Upper lobe of left lung (tissue), 6 donors: ENCODE measurements around the gene EIF4EBP2. TPM values are rescaled to one million over a fixed set of nuclear protein-coding genes. Genes with fewer than 3 reads are reported as not detected.

Experiments
- ATAC-seq, 2 donors: fragments of 200-7000 bp; cut with Tn5 transposase; one replicate each; pipeline ENCODE4 v1.9.1; 2022; ENCODE audit warnings: mild to moderate bottlenecking in 2 of 2, moderate library complexity in 2 of 2; ENCODE audit not compliant: low FRiP score in 2 of 2
- DNase-seq, 2 donors: peaks; one replicate each; pipeline ENCODE4 v3.0.0-alpha.2; 2019 to 2020
- H3K27ac ChIP-seq, 4 donors: fragments of 200-600 bp; sonication (generic); one replicate each; pipeline ENCODE4 v1.5.1; 2016 to 2019
- H3K27me3 ChIP-seq, 4 donors: fragments of 200-600 bp; sonication (generic); one replicate each; pipeline ENCODE4 v1.5.1; 2017 to 2019
- H3K36me3 ChIP-seq, 4 donors: fragments of 200-600 bp; sonication (generic); one replicate each; pipeline ENCODE4 v1.5.1; 2016 to 2019
- H3K4me1 ChIP-seq, 4 donors: fragments of 200-600 bp; sonication (generic); one replicate each; pipeline ENCODE4 v1.5.1; 2018 to 2019
- H3K4me3 ChIP-seq, 4 donors: fragments of 200-600 bp; sonication (generic); one replicate each; pipeline ENCODE4 v1.5.1; 2017 to 2019; ENCODE audit warnings: mild to moderate bottlenecking in 2 of 4, moderate library complexity in 1 of 4
- H3K9me3 ChIP-seq, 4 donors: fragments of 200-600 bp; sonication (generic); one replicate each; pipeline ENCODE4 v1.5.1; 2018 to 2019
- CTCF ChIP-seq, 6 experiments: fragments of 450-650 bp in 4 of 6; fragments of 200-600 bp in 2 of 6; sonication (generic) in 2 of 6; IDR thresholded peaks; one replicate each; pipeline ENCODE4 v1.5.1; 2016 to 2019; ENCODE audit warnings: antibody characterized with exemption in 6 of 6
- EP300 ChIP-seq, 4 donors: sonication (generic); formaldehyde crosslinking; IDR thresholded peaks; one replicate each; pipeline ENCODE4 v1.5.1; 2017; ENCODE audit warnings: antibody characterized with exemption in 4 of 4, control low read depth in 2 of 4
- POLR2A ChIP-seq, 4 donors: fragments of 450-650 bp; IDR thresholded peaks; one replicate each; pipeline ENCODE4 v1.5.1; 2016 to 2017; ENCODE audit warnings: antibody characterized with exemption in 4 of 4, mild to moderate bottlenecking in 2 of 4
- POLR2AphosphoS5 ChIP-seq, 2 donors: sonication (generic); formaldehyde crosslinking; IDR thresholded peaks; one replicate each; pipeline ENCODE4 v1.5.1; 2017; ENCODE audit warnings: antibody characterized with exemption in 2 of 2
- WGBS, 2 donors: methylation state at CpG; one replicate each; pipeline ENCODE4 v1.1.5; 2017 to 2018; 5-methylcytosine and 5-hydroxymethylcytosine counted together
- total RNA-seq, 6 donors: library from RNA; depleted of rRNA in 4 of 6; stranded (reverse); fragments of >200 nt in 4 of 6; gene quantifications; one replicate each; pipeline versions ENCODE4 v1.1.0 to v1.2.1, GENCODE V29; 2016 to 2021
- donor health status: DM: no; HTN: no; CAD: no; lungs with moderate emphysema.
- donor health status: DM: no; HTN: yes; CAD: no; lungs with severe emphysema.

Gene EIF4EBP2
- total RNA-seq, 6 donors from 2014 or later: 36.3 to 85.1 (median 58.9) TPM

GRCh38 chr10:70410608-70411007, 6.7 kb downstream of the EIF4EBP2 start:
- Histone ChIP-seq H3K9me3 (no peaks in the 10 kb centered on the region), H3K4me3 (no peak overlapping the region), H3K27me3 (no peaks in the 10 kb centered on the region), H3K27ac (no peak overlapping the region), H3K4me1 (peaks cover 40 to 66% (median 47%) of the 10 kb centered on the region in 4 donors), H3K36me3 (peaks cover 0 to 10% (median 5%) of the 10 kb centered on the region in 4 donors)
- no peak for ATAC-seq
- no peak for TF ChIP-seq CTCF (IDR thresholded peaks at IDR 0.05)
- TF ChIP-seq POLR2AphosphoS5 (IDR thresholded peaks at IDR 0.05): no peak
- TF ChIP-seq POLR2A (IDR thresholded peaks at IDR 0.05): no peak
- TF ChIP-seq EP300 (IDR thresholded peaks at IDR 0.05): no peak
- 42 to 67% methylated on average over 1 of the region's 1 CpG for WGBS, 2 donors
- no peak for DNase-seq

GRCh38 chr10:70412356-70412755, 8.4 kb downstream of the EIF4EBP2 start:
- peaks cover 0 to 6% (median 5%) of the 10 kb centered on the region in 4 donors for H3K36me3 ChIP-seq
- no peak overlapping the region for H3K4me3 ChIP-seq
- WGBS, 2 donors: 92 to 96% methylated on average over 4 of the region's 4 CpGs
- TF ChIP-seq CTCF (IDR thresholded peaks at IDR 0.05) (no peak), POLR2A (IDR thresholded peaks at IDR 0.05) (no peak), EP300 (IDR thresholded peaks at IDR 0.05) (no peak), POLR2AphosphoS5 (IDR thresholded peaks at IDR 0.05) (no peak)
- DNase-seq: no peak
- no peaks in the 10 kb centered on the region for H3K27me3 ChIP-seq
- H3K27ac ChIP-seq: no peak overlapping the region
- peaks cover 27 to 51% (median 35%) of the 10 kb centered on the region in 4 donors for H3K4me1 ChIP-seq
- no peaks in the 10 kb centered on the region for H3K9me3 ChIP-seq
- no peak for ATAC-seq

GRCh38 chr10:70417568-70417967, 13.6 kb downstream of the EIF4EBP2 start:
- 88 to 100% methylated on average over 1 of the region's 1 CpG for WGBS, 2 donors
- ATAC-seq: no peak

GRCh38 chr10:70418229-70418628, 14.3 kb downstream of the EIF4EBP2 start:
- TF ChIP-seq EP300 (IDR thresholded peaks at IDR 0.05): no peak
- TF ChIP-seq POLR2A (IDR thresholded peaks at IDR 0.05): no peak
- no peak for TF ChIP-seq CTCF (IDR thresholded peaks at IDR 0.05)
- TF ChIP-seq POLR2AphosphoS5 (IDR thresholded peaks at IDR 0.05): no peak
- no peaks in the 10 kb centered on the region for H3K9me3 ChIP-seq
- H3K27ac ChIP-seq: no peak overlapping the region
- ATAC-seq (no peak), DNase-seq (no peak)
- H3K27me3 ChIP-seq: no peaks in the 10 kb centered on the region
- H3K4me1 ChIP-seq: peaks cover 0 to 4% (median 0%) of the 10 kb centered on the region in 4 donors
- 79 to 94% methylated on average over 1 of the region's 1 CpG for WGBS, 2 donors
- H3K36me3 ChIP-seq: peaks cover 21 to 41% (median 37%) of the 10 kb centered on the region in 4 donors
- H3K4me3 ChIP-seq: no peak overlapping the region

More at GRCh38 chr10:70417568-70417967, 13.6 kb downstream of the EIF4EBP2 start:
- no peak for DNase-seq
- Histone ChIP-seq H3K27ac (no peak overlapping the region), H3K4me3 (no peak overlapping the region), H3K36me3 (peaks cover 15 to 34% (median 31%) of the 10 kb centered on the region in 4 donors), H3K4me1 (peaks cover 0 to 7% (median 2%) of the 10 kb centered on the region in 4 donors), H3K9me3 (no peaks in the 10 kb centered on the region), H3K27me3 (no peaks in the 10 kb centered on the region)
- TF ChIP-seq POLR2A (IDR thresholded peaks at IDR 0.05) (no peak), CTCF (IDR thresholded peaks at IDR 0.05) (no peak), EP300 (IDR thresholded peaks at IDR 0.05) (no peak), POLR2AphosphoS5 (IDR thresholded peaks at IDR 0.05) (no peak)

- TF ChIP-seq CTCF (IDR thresholded peaks at IDR 0.05): no peak
- no peak for TF ChIP-seq EP300 (IDR thresholded peaks at IDR 0.05)
- TF ChIP-seq POLR2AphosphoS5 (IDR thresholded peaks at IDR 0.05): no peak
- no peak for TF ChIP-seq POLR2A (IDR thresholded peaks at IDR 0.05)
- 96 to 100% methylated on average over 3 of the region's 3 CpGs for WGBS, 2 donors
- H3K9me3 ChIP-seq: no peaks in the 10 kb centered on the region
- no peaks in the 10 kb centered on the region for H3K27me3 ChIP-seq
- no peak overlapping the region for H3K4me3 ChIP-seq
- H3K27ac ChIP-seq: no peak overlapping the region
- H3K4me1 ChIP-seq: peaks cover 0 to 3% (median 0%) of the 10 kb centered on the region in 4 donors
- ATAC-seq (no peak), DNase-seq (no peak)
- peaks cover 25 to 46% (median 40%) of the 10 kb centered on the region in 4 donors for H3K36me3 ChIP-seq
Observed at GRCh38 chr10:70418713-70419112, 14.8 kb downstream of the EIF4EBP2 start.
